GM23338 (cell line): ENCODE results near the gene NCKAP5. TPM values are rescaled to one million over a fixed set of nuclear protein-coding genes. Genes with fewer than 3 reads are reported as not detected.

ENCODE experiments used
- ATAC-seq: fragments of 200-7000 bp; cut with Tn5 transposase; 3 replicates; pipeline ENCODE4 v1.9.1; 2020
- DNase-seq: peaks from one replicate; pipeline ENCODE4 v3.0.0-alpha.2; 2015; ENCODE audit warnings: low spot score
- H2AFZ ChIP-seq: fragments of 200-600 bp; sonication (generic); 2 replicates; pipeline ENCODE4 v1.8.0; 2016; ENCODE audit warnings: antibody characterized with exemption, mild to moderate bottlenecking, moderate library complexity
- H3F3A ChIP-seq: fragments of 200-600 bp; sonication (generic); replicated peaks from 2 replicates; pipeline ENCODE4 v1.8.0; 2017; ENCODE audit warnings: antibody characterized with exemption, mixed run types, low read depth
- H3K27ac ChIP-seq: fragments of 200-600 bp; sonication (generic); 2 replicates; pipeline ENCODE4 v1.6.1; 2016; ENCODE audit warnings: low read depth
- H3K27me3 ChIP-seq: fragments of 200-600 bp; sonication (generic); 2 replicates; pipeline ENCODE4 v1.8.0; 2016; ENCODE audit warnings: mild to moderate bottlenecking, mixed run types, moderate library complexity; ENCODE audit not compliant: insufficient read depth
- H3K36me3 ChIP-seq: fragments of 200-600 bp; sonication (generic); 2 replicates; pipeline ENCODE4 v1.8.0; 2016; ENCODE audit warnings: mild to moderate bottlenecking; ENCODE audit not compliant: insufficient read depth
- H3K4me1 ChIP-seq: fragments of 200-600 bp; sonication (generic); 2 replicates; pipeline ENCODE4 v1.8.0; 2016; ENCODE audit warnings: mild to moderate bottlenecking, moderate library complexity; ENCODE audit not compliant: insufficient read depth
- H3K4me2 ChIP-seq: fragments of 200-600 bp; sonication (generic); 2 replicates; pipeline ENCODE4 v1.7.1; 2017; ENCODE audit warnings: mixed run types
- H3K4me3 ChIP-seq: fragments of 200-600 bp; sonication (generic); 2 replicates; pipeline ENCODE4 v1.6.1; 2016; ENCODE audit warnings: mixed run types
- H3K79me2 ChIP-seq: fragments of 200-600 bp; sonication (generic); replicated peaks from 2 replicates; pipeline ENCODE4 v1.8.0; 2017; ENCODE audit warnings: mild to moderate bottlenecking; ENCODE audit not compliant: insufficient read depth
- H3K9me2 ChIP-seq: fragments of 200-600 bp; sonication (generic); 2 replicates; pipeline ENCODE4 v1.8.0; 2017; ENCODE audit not compliant: insufficient read depth
- H4K20me1 ChIP-seq: fragments of 200-600 bp; sonication (generic); replicated peaks from 2 replicates; pipeline ENCODE4 v1.8.0; 2017; ENCODE audit warnings: mild to moderate bottlenecking; ENCODE audit not compliant: insufficient read depth
- H3K27ac Mint-ChIP-seq: 2 replicates; pipeline ENCODE4 v1.8.0; 2020; ENCODE audit warnings: inconsistent platforms, mild to moderate bottlenecking, moderate library complexity, mixed read lengths
- H3K27me3 Mint-ChIP-seq: 3 replicates; pipeline ENCODE4 v1.8.0; 2022; ENCODE audit warnings: low read depth, mild to moderate bottlenecking, moderate library complexity, mixed read lengths, inconsistent platforms; ENCODE audit not compliant: insufficient read depth, poor library complexity
- H3K36me3 Mint-ChIP-seq: 3 replicates; pipeline ENCODE4 v1.8.0; 2021; ENCODE audit warnings: low read depth, mild to moderate bottlenecking, inconsistent platforms, moderate library complexity, mixed read lengths
- H3K4me1 Mint-ChIP-seq: 3 replicates; pipeline ENCODE4 v1.8.0; 2020; ENCODE audit warnings: mild to moderate bottlenecking, inconsistent platforms, mixed read lengths
- H3K4me3 Mint-ChIP-seq: 3 replicates; pipeline ENCODE4 v1.8.0; 2021; ENCODE audit warnings: moderate library complexity, mild to moderate bottlenecking, inconsistent platforms, mixed read lengths
- H3K9me3 Mint-ChIP-seq: 3 replicates; pipeline ENCODE4 v1.8.0; 2020; ENCODE audit warnings: moderate library complexity, mild to moderate bottlenecking, inconsistent platforms, mixed read lengths
- CREB1 ChIP-seq: fragments of 250-450 bp; sonication (Bioruptor Pico); IDR thresholded peaks from 2 replicates; pipeline ENCODE4 v1.5.0; 2020; ENCODE audit warnings: low read depth, mild to moderate bottlenecking, moderate library complexity
- CTCF ChIP-seq, 2 experiments: fragments of 200-600 bp in 1 of 2; sonication (generic) in 1 of 2; conservative IDR thresholded peaks; 2 replicates each; pipeline versions ENCODE4 v1.5.1 to v1.6.1; 2016 to 2017; ENCODE audit warnings: antibody characterized with exemption in 2 of 2, low read depth in 2 of 2, mild to moderate bottlenecking in 2 of 2, moderate library complexity in 1 of 2
- ETS1 ChIP-seq: IDR thresholded peaks from 2 replicates; pipeline ENCODE4 v1.6.1; 2016; ENCODE audit warnings: antibody characterized with exemption
- EZH2 ChIP-seq: fragments of 200-600 bp; sonication (generic); IDR thresholded peaks from one replicate; pipeline ENCODE4 v1.8.0; 2017; ENCODE audit warnings: antibody characterized with exemption, mild to moderate bottlenecking, low read depth; ENCODE audit not compliant: unreplicated experiment
- EZH2phosphoT487 ChIP-seq: fragments of 200-600 bp; sonication (generic); IDR thresholded peaks from one replicate; pipeline ENCODE4 v1.8.1; 2018; ENCODE audit warnings: antibody characterized with exemption; ENCODE audit not compliant: unreplicated experiment
- JUNB ChIP-seq: IDR thresholded peaks from one replicate; pipeline ENCODE4 v1.6.1; 2016; ENCODE audit warnings: antibody characterized with exemption; ENCODE audit not compliant: unreplicated experiment
- NANOG ChIP-seq: IDR thresholded peaks from 2 replicates; pipeline ENCODE4 v1.6.1; 2016; ENCODE audit warnings: antibody characterized with exemption, borderline replicate concordance
- POLR2AphosphoS5 ChIP-seq: IDR thresholded peaks from 2 replicates; pipeline ENCODE4 v1.6.1; 2016; ENCODE audit warnings: antibody characterized with exemption, low read depth
- REST ChIP-seq: IDR thresholded peaks from one replicate; pipeline ENCODE4 v1.6.1; 2018; ENCODE audit warnings: antibody characterized with exemption; ENCODE audit not compliant: unreplicated experiment
- STAT1 ChIP-seq: IDR thresholded peaks from one replicate; pipeline ENCODE4 v1.6.1; 2016; ENCODE audit warnings: antibody characterized with exemption; ENCODE audit not compliant: unreplicated experiment
- ZNF114 ChIP-seq: fragments of 250-450 bp; sonication (Bioruptor Pico); IDR thresholded peaks from 2 replicates; pipeline ENCODE4 v1.5.0; 2020; ENCODE audit warnings: mild to moderate bottlenecking, moderate library complexity
- ZNF331 ChIP-seq: fragments of 250-450 bp; sonication (Bioruptor Pico); IDR thresholded peaks from 2 replicates; pipeline ENCODE4 v1.5.0; 2020; ENCODE audit warnings: low read depth, mild to moderate bottlenecking, moderate library complexity
- polyA plus RNA-seq: library from polyadenylated mRNA; unstranded; fragments of >200 nt; fragmentation: Nextera tagmentation; extraction: Ambion mirVana; gene quantifications from 2 replicates; pipeline ENCODE4 v1.2.1, GENCODE V29; 2016
- total RNA-seq: library from RNA; depleted of rRNA; stranded (reverse); fragments of >200 nt; shearing (Covaris generic); gene quantifications from 2 replicates; pipeline ENCODE4 v1.2.3, GENCODE V29; 2014
- TF ChIP-seq, protein P1 (sequence below): fragments of 250-450 bp; sonication (Bioruptor Pico); IDR thresholded peaks from 2 replicates; pipeline ENCODE4 v1.5.0; 2020; ENCODE audit warnings: mild to moderate bottlenecking, moderate library complexity

NCKAP5 gene
- total and polyA plus RNA-seq, 2 experiments from 2014 or later: 0.34 to 0.73 TPM

- DNase-seq: no peak
These were observed 274.5 kb downstream of the NCKAP5 start for GRCh38 chr2:133293544-133294353.

More at GRCh38 chr2:133293544-133294353, 274.5 kb downstream of the NCKAP5 start:
- Mint-ChIP-seq H3K4me3 (no peak overlapping the region), H3K4me1 (peaks cover 4% of the 10 kb centered on the region; the same call in 1 of the 3 replicates), H3K27me3 (no peaks in the 10 kb centered on the region), H3K36me3 (no peaks in the 10 kb centered on the region), H3K9me3 (no peaks in the 10 kb centered on the region), H3K27ac (no peak overlapping the region)
- TF ChIP-seq JUNB (no peak), CTCF (conservative IDR thresholded peaks at IDR 0.05; ENCODE audit: low read depth in 2 of 2) (no peak), ZNF331 (no peak), REST (no peak), STAT1 (no peak), POLR2AphosphoS5 (no peak), ZNF114 (CRISPR knock-in tag) (no peak), EZH2 (no peak), CREB1 (no peak), ETS1 (no peak), NANOG (no peak), EZH2phosphoT487 (no peak)
- TF ChIP-seq, protein P1, sequence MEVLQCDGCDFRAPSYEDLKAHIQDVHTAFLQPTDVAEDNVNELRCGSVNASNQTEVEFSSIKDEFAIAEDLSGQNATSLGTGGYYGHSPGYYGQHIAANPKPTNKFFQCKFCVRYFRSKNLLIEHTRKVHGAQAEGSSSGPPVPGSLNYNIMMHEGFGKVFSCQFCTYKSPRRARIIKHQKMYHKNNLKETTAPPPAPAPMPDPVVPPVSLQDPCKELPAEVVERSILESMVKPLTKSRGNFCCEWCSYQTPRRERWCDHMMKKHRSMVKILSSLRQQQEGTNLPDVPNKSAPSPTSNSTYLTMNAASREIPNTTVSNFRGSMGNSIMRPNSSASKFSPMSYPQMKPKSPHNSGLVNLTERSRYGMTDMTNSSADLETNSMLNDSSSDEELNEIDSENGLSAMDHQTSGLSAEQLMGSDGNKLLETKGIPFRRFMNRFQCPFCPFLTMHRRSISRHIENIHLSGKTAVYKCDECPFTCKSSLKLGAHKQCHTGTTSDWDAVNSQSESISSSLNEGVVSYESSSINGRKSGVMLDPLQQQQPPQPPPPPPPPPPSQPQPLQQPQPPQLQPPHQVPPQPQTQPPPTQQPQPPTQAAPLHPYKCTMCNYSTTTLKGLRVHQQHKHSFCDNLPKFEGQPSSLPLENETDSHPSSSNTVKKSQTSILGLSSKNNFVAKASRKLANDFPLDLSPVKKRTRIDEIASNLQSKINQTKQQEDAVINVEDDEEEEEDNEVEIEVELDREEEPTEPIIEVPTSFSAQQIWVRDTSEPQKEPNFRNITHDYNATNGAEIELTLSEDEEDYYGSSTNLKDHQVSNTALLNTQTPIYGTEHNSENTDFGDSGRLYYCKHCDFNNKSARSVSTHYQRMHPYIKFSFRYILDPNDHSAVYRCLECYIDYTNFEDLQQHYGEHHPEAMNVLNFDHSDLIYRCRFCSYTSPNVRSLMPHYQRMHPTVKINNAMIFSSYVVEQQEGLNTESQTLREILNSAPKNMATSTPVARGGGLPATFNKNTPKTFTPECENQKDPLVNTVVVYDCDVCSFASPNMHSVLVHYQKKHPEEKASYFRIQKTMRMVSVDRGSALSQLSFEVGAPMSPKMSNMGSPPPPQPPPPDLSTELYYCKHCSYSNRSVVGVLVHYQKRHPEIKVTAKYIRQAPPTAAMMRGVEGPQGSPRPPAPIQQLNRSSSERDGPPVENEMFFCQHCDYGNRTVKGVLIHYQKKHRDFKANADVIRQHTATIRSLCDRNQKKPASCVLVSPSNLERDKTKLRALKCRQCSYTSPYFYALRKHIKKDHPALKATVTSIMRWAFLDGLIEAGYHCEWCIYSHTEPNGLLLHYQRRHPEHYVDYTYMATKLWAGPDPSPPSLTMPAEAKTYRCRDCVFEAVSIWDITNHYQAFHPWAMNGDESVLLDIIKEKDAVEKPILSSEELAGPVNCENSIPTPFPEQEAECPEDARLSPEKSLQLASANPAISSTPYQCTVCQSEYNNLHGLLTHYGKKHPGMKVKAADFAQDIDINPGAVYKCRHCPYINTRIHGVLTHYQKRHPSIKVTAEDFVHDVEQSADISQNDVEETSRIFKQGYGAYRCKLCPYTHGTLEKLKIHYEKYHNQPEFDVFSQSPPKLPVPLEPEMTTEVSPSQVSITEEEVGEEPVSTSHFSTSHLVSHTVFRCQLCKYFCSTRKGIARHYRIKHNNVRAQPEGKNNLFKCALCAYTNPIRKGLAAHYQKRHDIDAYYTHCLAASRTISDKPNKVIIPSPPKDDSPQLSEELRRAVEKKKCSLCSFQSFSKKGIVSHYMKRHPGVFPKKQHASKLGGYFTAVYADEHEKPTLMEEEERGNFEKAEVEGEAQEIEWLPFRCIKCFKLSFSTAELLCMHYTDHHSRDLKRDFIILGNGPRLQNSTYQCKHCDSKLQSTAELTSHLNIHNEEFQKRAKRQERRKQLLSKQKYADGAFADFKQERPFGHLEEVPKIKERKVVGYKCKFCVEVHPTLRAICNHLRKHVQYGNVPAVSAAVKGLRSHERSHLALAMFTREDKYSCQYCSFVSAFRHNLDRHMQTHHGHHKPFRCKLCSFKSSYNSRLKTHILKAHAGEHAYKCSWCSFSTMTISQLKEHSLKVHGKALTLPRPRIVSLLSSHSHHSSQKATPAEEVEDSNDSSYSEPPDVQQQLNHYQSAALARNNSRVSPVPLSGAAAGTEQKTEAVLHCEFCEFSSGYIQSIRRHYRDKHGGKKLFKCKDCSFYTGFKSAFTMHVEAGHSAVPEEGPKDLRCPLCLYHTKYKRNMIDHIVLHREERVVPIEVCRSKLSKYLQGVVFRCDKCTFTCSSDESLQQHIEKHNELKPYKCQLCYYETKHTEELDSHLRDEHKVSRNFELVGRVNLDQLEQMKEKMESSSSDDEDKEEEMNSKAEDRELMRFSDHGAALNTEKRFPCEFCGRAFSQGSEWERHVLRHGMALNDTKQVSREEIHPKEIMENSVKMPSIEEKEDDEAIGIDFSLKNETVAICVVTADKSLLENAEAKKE (CRISPR knock-in tag): no peak
- no peaks in the 10 kb centered on the region for H3K4me1 ChIP-seq
- H4K20me1 ChIP-seq: no peaks in the 10 kb centered on the region; the same call in 1 of the 2 replicates
- H3K9me2 ChIP-seq: no peaks in the 10 kb centered on the region; the same call in 1 of the 2 replicates
- no peak overlapping the region for H3K27ac ChIP-seq
- no peaks in the 10 kb centered on the region for H3K36me3 ChIP-seq
- no peak overlapping the region for H3K4me3 ChIP-seq
- H3K79me2 ChIP-seq: no peaks in the 10 kb centered on the region
- no peaks in the 10 kb centered on the region for H3K27me3 ChIP-seq
- no peak for ATAC-seq
- H3F3A ChIP-seq: no peaks in the 10 kb centered on the region
- no peak overlapping the region for H2AFZ ChIP-seq
- no peak overlapping the region for H3K4me2 ChIP-seq
